Heart left ventricle (tissue), 16 donors: ENCODE measurements around the gene PEX26. TPM values are rescaled to one million over a fixed set of nuclear protein-coding genes. Genes with fewer than 3 reads are reported as not detected.
"Not testable (repeated sequence)": the region's sequence is repeated elsewhere in the genome, so short reads cannot be mapped to it uniquely, and the experiment has no call there.

Source experiments
- ATAC-seq, 4 donors: fragments of 200-7000 bp; cut with Tn5 transposase; one replicate each; pipeline ENCODE4 v1.9.1; 2020 to 2022; ENCODE audit warnings: moderate library complexity in 4 of 4, mild to moderate bottlenecking in 3 of 4, moderate number of reproducible peaks in 1 of 4
- DNase-seq, 5 donors: peaks; one replicate each; pipeline ENCODE4 v3.0.0-alpha.2; 2020
- H3K27ac ChIP-seq, 12 donors: fragments of 200-600 bp; sonication (generic) in 4 of 12; one replicate each; pipeline versions ENCODE4 v1.5.0 to v1.8.0; 2016 to 2022; ENCODE audit warnings: mild to moderate bottlenecking in 2 of 12
- H3K27me3 ChIP-seq, 9 donors: fragments of 200-600 bp; sonication (generic) in 2 of 9; one replicate each; pipeline versions ENCODE4 v1.5.1 to v1.8.0; 2016 to 2022; ENCODE audit warnings: mild to moderate bottlenecking in 3 of 9
- H3K36me3 ChIP-seq, 9 donors: fragments of 200-600 bp; sonication (generic) in 2 of 9; one replicate each; pipeline versions ENCODE4 v1.5.0 to v1.8.0; 2018 to 2022; ENCODE audit warnings: mild to moderate bottlenecking in 2 of 9
- H3K4me1 ChIP-seq, 12 donors: fragments of 200-600 bp; sonication (generic) in 4 of 12; one replicate each; pipeline versions ENCODE4 v1.5.0 to v1.8.0; 2016 to 2022; ENCODE audit warnings: mild to moderate bottlenecking in 3 of 12
- H3K4me3 ChIP-seq, 12 donors: fragments of 200-600 bp; sonication (generic) in 4 of 12; one replicate each; pipeline versions ENCODE4 v1.5.0 to v1.8.0; 2017 to 2022; ENCODE audit warnings: mild to moderate bottlenecking in 9 of 12, moderate library complexity in 4 of 12
- H3K9me3 ChIP-seq, 12 donors: fragments of 200-600 bp; sonication (generic) in 4 of 12; one replicate each; pipeline versions ENCODE4 v1.5.0 to v1.8.0; 2016 to 2022; ENCODE audit warnings: mild to moderate bottlenecking in 1 of 12
- CTCF ChIP-seq, 12 donors: fragments of 200-600 bp; sonication (generic) in 4 of 12; IDR thresholded peaks; one replicate each; pipeline versions ENCODE4 v1.5.0 to v1.8.0; 2018 to 2022; ENCODE audit warnings: antibody characterized with exemption in 12 of 12, mild to moderate bottlenecking in 5 of 12
- POLR2A ChIP-seq, 2 donors: fragments of 450-650 bp; IDR thresholded peaks; one replicate each; pipeline ENCODE4 v1.6.1; 2017; ENCODE audit warnings: antibody characterized with exemption in 2 of 2, mild to moderate bottlenecking in 2 of 2, moderate library complexity in 2 of 2
- WGBS, 4 donors: extraction: QIAGEN DNeasy Blood & Tissue Kit in 2 of 4; methylation state at CpG; one replicate each; pipeline versions ENCODE4 v1.1.5 to v1.1.7; 2013 to 2018; 5-methylcytosine and 5-hydroxymethylcytosine counted together
- intact Hi-C, 10 donors: fragments of 100-400 bp; cut with DNase I; formaldehyde crosslinking; loops; one replicate each; pipeline versions ENCODE4 v1.11.1 to v1.14.2; 2022
- polyA plus RNA-seq, 2 donors: library from polyadenylated mRNA; stranded (reverse); fragments of 200-250 nt; gene quantifications; one replicate each; pipeline ENCODE4 v1.2.3, GENCODE V29; 2013
- total RNA-seq, 9 donors: library from RNA; depleted of rRNA in 2 of 9; stranded (reverse); fragments of >200 nt in 2 of 9; fragmentation: NEBNext Ultra II Directional in 3 of 9; extraction: Animal tissue kit (Norgen Biotek cat#: 25700) in 3 of 9; gene quantifications; one replicate each; pipeline versions ENCODE4 v1.1.0 to v1.2.4, GENCODE V29; 2016 to 2023
- donor health status: ischemic (EF 13 %, LVEDD 7.1; RV severe dilation, severe dysfunction).
- donor health status: healthy with polysubstance abuse.
- donor health status: DM: no; HTN: yes; CAD: no.
- donor health status: DM: no; HTN: no; CAD: no.
- donor health status: ischemic (EF 25% LVEDD 6.9; RV normal size, moderate dysfunction).
- donor health status: ischemic (EF 25% LVEDD 5.7; RV mildly dilated, moderate dysfunction).
- donor health status: healthy.
- donor health status: DM: yes; HTN: yes; CAD: no.
- donor health status: ischemic (EF 35%, LVEDD 5.7; RV mildly dilated, moderate dysfunction).
- donor health status: nonischemic (EF 11% LVEDD 7.7; RV severe dilation, severe dysfunction).
- donor health status: DM: yes; HTN: yes; CAD: no.
- donor health status: PGD.
- donor health status: ischemic (EF 29% LVEDD 5.4; RV normal size, mild dysfunction).
- donor health status: nonischemic (EF 23%, LVEDD 6.1; RV moderate dilation, normal function).

The PEX26 gene
- total and polyA plus RNA-seq, 11 donors: 11.7 to 27.3 (median 21.9) TPM

DNA sequence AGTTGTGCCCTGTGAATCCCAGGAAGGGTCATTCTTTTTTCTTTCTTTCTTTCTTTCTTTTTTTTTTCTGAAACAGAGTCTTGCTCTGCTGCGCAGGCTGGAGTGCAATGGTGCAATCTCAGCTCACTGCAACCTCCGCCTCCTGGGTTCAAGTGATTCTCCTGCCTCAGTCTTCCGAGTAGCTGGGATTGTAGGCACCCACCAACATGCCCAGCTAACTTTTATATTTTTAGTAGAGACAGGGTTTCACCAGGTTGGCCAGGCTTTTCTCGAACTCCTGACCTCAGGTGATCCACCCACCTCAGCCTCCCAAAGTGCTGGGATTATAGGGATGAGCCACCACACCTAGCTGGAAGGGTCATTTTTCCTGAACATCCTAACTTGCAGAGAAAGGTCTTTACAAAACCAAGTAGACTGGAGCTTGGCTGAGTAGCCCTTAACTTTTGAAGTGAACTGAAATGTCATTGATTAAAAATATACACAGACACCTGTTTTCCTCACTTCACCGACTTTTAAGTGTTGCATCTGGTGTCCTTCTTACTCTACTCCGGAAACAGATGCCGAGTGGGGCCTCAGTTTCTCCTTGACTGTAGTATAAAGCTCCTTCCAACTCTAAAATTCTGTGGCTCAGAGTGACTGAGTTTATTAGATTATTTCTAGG is 6.4 kb upstream of the PEX26 start:
- H3K36me3 ChIP-seq, H3K27me3 ChIP-seq, H3K4me3 ChIP-seq, DNase-seq, H3K27ac ChIP-seq, ATAC-seq, H3K9me3 ChIP-seq: not testable (repeated sequence)
- 86 to 89% (median 88%) methylated on average over 7 of the region's 7 CpGs for WGBS, 4 donors
- H3K4me1 ChIP-seq: peaks cover 0 to 31% (median 13%) of the 10 kb centered on the region in 12 donors
- peak in 1 of 12 donors; percentile 2 for TF ChIP-seq CTCF (IDR thresholded peaks at IDR 0.05)
- intact Hi-C loops: loop anchor here in 8 of 10 donors (5.0 to 10.0 kb wide), 8 partner anchors 47 to 337 kb away; partner anchors contain the start of gene MICAL3 (in 3 of the 8)

- intact Hi-C loops: loop anchor here in 8 of 10 donors (5.0 to 10.0 kb wide), 8 partner anchors 47 to 337 kb away; partner anchors contain the start of gene MICAL3 (in 3 of the 8)
- Histone ChIP-seq H3K27me3 (no peaks in the 10 kb centered on the region), H3K36me3 (no peaks in the 10 kb centered on the region), H3K4me3 (no peak overlapping the region), H3K9me3 (no peaks in the 10 kb centered on the region), H3K4me1 (peaks cover 1 to 35% (median 18%) of the 10 kb centered on the region in 12 donors), H3K27ac (no peak overlapping the region)
- WGBS, 4 donors: 40 to 71% (median 66%) methylated on average over 1 of the region's 1 CpG
- no peak for DNase-seq
- no peak for ATAC-seq
- TF ChIP-seq CTCF (IDR thresholded peaks at IDR 0.05) (no peak), POLR2A (IDR thresholded peaks at IDR 0.05) (no peak)
Observed at GRCh38 chr22:18071968-18072310, 5.9 kb upstream of the PEX26 start.

DNA sequence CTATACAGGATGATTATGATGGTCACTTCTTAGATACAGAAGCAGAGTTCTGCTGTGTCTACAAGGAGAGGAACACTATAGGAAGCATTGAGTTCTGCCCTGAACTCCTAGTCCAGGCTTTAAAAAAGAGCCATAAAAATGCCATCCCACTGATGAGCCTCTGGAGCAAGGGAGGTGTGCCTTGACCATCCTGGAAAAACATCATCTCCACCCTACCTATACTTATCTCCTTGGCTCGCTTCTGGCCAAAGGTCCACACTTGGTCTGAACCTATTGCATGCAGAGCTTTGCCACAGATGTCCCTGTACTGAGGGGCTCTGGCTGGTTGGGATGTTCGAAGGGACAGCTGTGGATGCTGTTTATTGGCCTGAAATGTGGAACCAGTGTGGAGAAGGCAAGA is 4.3 kb upstream of the PEX26 start:
- ATAC-seq: no peak
- Histone ChIP-seq H3K4me3 (no peak overlapping the region), H3K36me3 (no peaks in the 10 kb centered on the region), H3K27ac (no peak overlapping the region), H3K4me1 (peaks cover 3 to 31% (median 18%) of the 10 kb centered on the region in 12 donors), H3K9me3 (no peaks in the 10 kb centered on the region), H3K27me3 (no peaks in the 10 kb centered on the region)
- TF ChIP-seq CTCF (IDR thresholded peaks at IDR 0.05): no peak
- DNase-seq: no peak
- intact Hi-C loops: loop anchor here in 8 of 10 donors (5.0 to 10.0 kb wide), 8 partner anchors 49 to 339 kb away; partner anchors contain the start of gene MICAL3 (in 3 of the 8)
- 64 to 90% (median 86%) methylated on average over 2 of the region's 2 CpGs for WGBS, 4 donors

DNA sequence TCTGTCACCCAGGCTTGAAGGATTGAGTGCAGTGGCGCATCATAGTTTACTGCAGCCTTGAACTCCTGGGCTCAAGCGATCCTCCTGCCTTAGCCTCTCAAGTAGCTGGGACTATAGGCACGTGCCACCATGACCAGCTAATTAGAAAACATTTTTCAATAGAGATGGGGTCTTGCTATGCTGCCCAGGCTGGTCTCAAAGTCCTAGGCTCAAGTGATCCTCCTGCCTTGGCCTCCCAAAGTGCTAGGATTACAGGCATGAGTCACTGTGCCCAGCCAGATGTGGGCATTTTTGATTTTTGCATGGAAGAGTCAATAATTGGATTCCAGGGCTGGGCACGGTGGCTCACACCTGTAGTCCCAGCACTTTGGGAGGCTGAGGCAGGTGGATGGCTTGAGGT is 3.9 kb upstream of the PEX26 start:
- H3K27ac ChIP-seq: not testable (repeated sequence)
- intact Hi-C loops: loop anchor here in 8 of 10 donors (2.0 to 10.0 kb wide), 9 partner anchors 49 to 339 kb away; partner anchors contain the start of gene MICAL3 (in 3 of the 8)
- WGBS, 4 donors: 85 to 94% (median 90%) methylated on average over 4 of the region's 4 CpGs

More for the DNA sequence above, 3.9 kb upstream of the PEX26 start:
- not testable (repeated sequence) for DNase-seq, ATAC-seq, H3K9me3 ChIP-seq, H3K27me3 ChIP-seq, H3K4me3 ChIP-seq, H3K36me3 ChIP-seq
- peaks cover 3 to 31% (median 21%) of the 10 kb centered on the region in 12 donors for H3K4me1 ChIP-seq
